Activated CD8-positive, alpha-beta memory T cell treated with anti-CD3 and anti-CD28 coated beads for 4 hours (primary cell): ENCODE data around the gene GATM.
"Not testable (repeated sequence)": the region's sequence is repeated elsewhere in the genome, so short reads cannot be mapped to it uniquely, and the experiment has no call there.

Source experiments
- DNase-seq, 2 donors: peaks; one replicate each; pipeline ENCODE4 v3.0.0-alpha.2; 2020; ENCODE audit warnings: low read depth in 2 of 2

GATM gene

DNA sequence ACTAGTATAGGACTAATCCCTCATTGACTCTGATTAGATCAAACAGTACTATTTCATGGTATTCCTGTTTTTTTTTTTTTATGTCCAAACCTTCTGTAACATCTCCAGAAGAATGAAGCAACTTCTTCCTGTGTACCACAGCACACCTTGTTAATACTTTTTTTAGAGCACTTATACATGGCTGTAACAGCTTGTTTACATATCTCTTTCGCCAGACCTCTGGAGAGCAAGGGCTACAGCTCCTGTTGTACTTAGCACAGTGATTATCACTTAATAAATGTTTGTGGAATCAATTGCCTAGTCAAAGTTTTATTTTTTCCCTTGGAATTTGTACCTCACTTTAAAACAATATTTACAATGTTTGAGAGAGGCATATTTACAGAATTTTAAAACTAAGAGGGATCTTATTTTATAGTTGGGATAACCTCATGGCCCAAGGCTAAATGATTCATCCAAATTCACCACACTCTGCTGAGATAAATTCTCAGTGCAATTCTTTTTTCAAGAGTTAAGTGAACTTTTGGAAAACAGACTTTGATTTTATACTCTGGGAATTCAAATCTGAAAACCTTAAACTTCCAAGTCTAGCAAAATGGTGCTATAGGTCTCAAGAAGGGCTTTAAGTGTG, 9.2 kb upstream of the GATM start:
- no peak for DNase-seq

DNA sequence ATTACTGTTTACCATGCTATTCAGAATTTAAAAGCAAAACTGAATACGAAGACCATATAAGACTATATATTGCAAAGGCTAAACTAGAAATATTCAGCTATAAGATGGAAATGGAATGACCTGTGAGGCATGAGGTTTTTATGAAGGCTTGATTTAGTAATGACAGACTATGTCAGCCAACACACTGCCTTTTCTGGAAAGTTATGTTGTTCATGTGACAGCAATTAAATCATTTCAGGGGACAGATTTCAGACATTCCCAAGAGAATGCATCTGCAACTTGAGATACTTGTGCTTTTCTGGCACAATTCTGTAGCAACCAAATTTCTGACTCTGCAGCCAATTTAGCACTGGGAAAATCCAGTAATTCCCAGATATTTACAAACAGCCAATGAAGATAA, 8.6 kb upstream of the GATM start:
- DNase-seq, result no peak

GRCh38 chr15:45386420-45386819, 8.1 kb upstream of the GATM start:
- DNase-seq, result no peak

DNA sequence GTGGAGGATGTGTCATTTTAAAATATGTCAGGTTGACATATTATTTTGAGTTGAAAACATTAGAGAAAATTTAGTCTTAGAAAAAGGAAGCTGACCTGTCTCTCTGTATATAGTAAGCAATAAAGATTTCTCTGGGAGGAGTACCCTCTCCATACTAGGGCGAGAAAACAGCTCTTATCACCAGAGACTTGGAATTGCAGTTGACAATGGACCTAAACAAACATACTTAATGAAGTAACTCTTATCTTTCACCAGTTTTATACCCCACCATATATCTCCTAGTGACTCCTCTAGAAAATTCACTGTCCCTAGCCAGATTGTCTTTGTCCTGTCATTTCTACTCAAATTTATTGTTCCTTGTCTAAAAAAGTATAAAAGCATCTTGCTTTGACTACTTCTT, 7.2 kb upstream of the GATM start:
- DNase-seq, result no peak

DNA sequence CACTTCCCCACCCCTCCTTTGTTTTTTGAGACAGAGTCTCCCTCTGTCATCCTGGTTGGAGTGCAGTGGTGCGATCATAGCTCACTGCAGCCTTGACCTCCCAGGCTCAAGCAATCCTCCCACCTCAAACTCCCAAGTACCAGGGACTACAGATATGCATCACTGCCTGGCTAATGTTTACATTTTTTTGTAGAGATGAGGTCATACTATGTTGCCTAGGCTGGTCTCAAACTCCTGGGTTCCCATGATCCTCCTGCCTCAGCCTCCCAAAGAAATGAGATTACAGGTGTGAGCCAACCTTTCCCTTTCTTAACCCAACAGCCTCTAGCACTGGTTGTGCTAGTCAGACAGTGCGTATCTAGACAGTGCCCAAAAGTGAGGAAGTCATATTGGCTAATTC, 6.4 kb upstream of the GATM start:
- DNase-seq, result no peak

GRCh38 chr15:45378913-45379262, 544 bp upstream of the GATM start:
- no peak for DNase-seq

DNA sequence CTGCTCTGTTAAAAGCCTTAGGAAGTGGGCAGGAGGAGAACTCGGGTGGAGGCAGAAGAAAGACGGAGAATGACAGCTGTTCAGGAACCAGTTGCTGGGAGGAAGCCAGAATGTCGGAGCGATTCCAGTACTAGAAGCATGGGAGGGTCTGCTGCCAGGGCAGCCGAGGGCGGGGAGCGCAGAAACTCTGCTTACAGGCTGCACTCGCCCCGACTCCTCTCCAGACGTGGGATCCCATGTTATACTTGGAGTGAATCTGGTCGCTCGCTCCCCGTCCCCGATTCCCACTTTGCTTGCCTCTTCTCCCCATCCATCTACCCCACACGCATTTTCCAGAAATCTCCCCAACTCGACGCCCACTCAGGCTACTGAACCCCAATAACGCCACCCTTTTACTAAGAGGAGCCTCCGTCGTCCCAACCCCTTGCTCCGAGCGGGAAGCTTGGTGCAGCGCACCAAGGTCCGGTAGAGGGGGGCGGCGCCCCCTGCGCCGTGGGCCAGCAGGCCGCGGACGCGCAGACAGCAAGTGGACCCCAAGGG, 665 bp downstream of the GATM start:
- DNase-seq, result no peak

- no peak for DNase-seq
Observed at GRCh38 chr15:45376967-45377608, 1.3 kb downstream of the GATM start.

DNA sequence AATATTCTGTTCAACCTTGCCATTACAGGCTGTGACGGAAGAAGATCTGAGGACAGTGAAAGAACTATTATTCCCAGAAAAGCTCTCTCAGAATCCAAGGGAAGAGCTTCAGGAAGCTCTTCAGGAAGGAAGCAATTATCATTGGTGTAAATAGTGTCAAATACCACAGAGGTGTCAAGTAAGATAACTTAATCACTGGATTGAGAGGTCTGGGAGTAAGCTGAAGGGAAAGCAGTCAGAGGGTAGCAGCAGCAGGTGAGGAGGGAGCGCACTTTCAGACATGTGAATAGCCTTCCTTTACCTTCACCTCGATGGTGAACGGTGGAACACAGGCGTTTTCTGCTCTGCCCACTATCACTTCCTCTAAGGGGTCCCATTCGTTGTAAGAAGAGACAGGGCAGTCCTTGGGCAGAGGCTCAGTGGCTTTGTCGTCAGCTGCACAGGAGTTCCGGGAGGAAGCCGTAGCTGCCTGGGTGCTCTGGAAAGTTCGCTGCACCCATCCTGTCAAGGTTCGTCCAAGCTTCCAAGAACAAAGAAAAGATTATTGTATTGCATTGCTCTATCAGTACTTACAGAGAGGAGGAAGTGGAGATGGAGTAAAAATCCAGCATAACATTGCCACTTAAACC, 1.9 kb downstream of the GATM start:
- DNase-seq, result no peak

GRCh38 chr15:45375836-45376235, 2.5 kb downstream of the GATM start:
- no peak for DNase-seq

- DNase-seq, result no peak
Observed at GRCh38 chr15:45373976-45374375, 4.4 kb downstream of the GATM start.

DNA sequence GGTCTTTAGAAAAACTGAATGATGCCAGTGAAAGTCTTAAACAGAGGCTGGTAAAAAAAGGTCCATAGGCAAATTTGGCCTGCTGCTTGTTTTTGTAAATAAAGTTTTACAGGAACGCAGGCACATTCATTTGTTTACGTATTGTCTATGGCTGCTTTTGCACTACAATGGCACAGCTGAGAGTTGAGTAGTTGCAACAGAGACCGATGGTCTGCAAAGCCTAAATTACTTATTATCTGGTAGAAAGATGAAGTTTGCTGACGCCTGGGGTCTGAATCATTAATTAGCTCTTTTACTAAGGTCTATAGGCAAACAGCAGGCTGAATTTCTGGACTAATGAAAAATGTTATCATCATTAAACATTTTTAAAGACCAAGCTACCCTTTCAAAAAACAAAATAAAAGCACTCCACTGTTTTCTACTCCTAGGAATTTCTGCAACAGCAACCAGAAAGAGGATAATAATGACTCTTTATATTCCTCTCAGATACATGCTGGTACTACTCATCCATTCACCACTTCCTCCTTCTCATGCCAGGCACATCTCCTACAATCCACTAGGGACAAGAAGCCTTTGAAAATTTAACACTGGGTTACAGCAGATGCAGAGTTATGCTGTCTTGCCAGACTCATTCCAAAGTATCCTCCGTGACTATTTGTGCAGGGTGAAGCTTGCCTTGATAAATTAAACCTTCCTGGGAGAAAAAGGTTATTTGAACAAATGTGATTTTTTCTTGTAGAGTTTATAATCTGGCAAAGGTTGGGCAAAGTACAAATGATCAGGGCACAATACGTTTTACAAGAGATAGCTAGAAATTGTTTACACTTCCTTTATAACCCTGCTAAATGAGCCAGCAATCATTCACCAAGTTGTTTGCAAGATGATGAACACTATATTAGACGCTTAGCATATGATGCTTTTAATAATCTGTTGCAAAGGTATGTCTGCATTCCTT, 6.0 kb downstream of the GATM start:
- no peak for DNase-seq

GRCh38 chr15:45371546-45371945, 6.8 kb downstream of the GATM start:
- no peak for DNase-seq

DNA sequence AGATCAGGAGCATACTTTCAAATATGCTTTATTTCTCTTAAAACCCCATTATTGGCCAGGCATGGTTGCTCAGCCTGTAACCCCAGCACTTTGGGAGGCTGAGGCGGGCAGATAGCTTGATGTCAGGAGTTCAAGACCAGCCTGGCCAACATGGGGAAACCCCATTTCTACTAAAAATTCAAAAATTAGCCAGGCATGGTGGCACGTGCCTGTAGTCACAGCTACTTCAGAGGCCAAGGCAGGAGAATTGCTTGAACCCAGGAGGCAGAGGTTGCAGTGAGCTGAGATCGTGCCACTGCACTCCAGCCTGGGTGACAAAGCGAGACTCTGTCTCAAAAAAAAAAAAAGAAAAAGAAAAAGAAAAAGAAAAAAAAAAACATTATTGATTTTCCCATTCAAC, 8.3 kb downstream of the GATM start:
- DNase-seq, result not testable (repeated sequence)

- DNase-seq, result not testable (repeated sequence)
Observed at GRCh38 chr15:45367222-45367621, 11.1 kb downstream of the GATM start.

DNA sequence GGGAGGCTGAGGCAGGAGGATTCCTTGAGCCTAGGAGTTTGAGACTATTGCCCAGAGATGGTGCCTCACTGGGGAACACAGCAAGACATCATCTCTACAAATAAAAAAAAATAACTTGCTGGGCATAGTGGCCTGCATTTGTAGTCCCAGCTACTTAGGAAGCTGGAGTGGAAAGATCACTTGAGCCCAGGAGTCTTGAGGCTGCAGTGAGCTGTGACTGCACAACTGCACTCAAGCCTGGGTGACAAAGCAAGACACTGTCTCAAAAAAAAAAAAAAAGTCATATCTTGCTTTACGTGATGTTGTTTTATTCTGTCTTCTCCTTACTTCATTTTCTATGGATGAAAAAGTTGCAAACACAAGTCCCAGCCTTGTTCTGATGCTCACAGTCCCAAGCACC, 14.1 kb downstream of the GATM start:
- DNase-seq, result no peak

GRCh38 chr15:45363801-45364200, 14.5 kb downstream of the GATM start:
- DNase-seq, result no peak

- no peak for DNase-seq
Observed at GRCh38 chr15:45363334-45363733, 15.0 kb downstream of the GATM start.

DNA sequence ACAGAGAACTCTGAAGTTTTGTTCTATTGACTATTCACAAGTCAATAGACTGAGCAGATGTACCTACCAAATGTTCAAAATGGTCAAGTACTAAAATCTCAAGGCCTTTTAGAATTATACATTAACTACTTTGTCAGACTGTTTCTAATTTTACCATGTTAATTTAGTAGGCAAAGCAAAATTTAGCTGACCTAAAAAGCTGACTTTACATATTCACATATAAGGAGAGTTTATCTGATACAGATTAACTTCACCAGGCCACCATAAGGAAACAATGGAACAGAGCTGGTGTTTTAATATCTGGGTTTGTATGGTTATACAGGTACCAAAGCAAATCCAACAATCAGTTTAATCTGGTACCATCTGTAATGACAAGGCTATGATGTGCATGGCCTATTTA, 15.9 kb downstream of the GATM start:
- no peak for DNase-seq

- DNase-seq, result no peak
Observed at GRCh38 chr15:45361878-45362277, 16.5 kb downstream of the GATM start.

DNA sequence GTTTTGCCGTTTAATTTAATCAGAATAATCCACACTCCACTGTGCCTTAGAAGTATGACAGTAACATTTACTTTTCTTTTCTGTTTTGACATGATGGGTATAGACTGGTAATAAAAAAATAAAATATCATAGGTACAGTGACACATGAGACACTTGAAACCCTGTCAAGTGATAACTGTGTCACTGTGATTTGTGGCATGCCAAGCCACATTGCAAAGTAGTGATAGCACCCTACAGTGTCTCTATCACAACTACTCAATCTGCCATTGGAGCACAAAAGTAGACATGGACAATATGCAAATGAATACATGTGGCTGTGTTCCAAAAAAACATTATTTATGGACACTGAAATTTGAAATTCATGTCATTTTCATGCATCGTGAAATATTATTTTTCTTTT, 22.5 kb downstream of the GATM start:
- DNase-seq, result no peak

- DNase-seq, result no peak
Observed at GRCh38 chr15:45354711-45355110, 23.6 kb downstream of the GATM start.
